AG04450 (cell line): ENCODE measurements around the gene SP100. TPM values are rescaled to one million over a fixed set of nuclear protein-coding genes. Genes with fewer than 3 reads are reported as not detected.

Experiments used
- CTCF ChIA-PET: fragments of 300-600, 350-600 bp; formaldehyde crosslinking; extraction: SDS; loops from one replicate; lab custom pipeline; 2022; ENCODE audit warnings: antibody characterized with exemption, inconsistent platforms; lab: Charles Lee
- POLR2A ChIA-PET: fragments of 350-600 bp; formaldehyde crosslinking; extraction: SDS; loops from one replicate; lab custom pipeline; 2021; ENCODE audit warnings: antibody characterized with exemption, inconsistent platforms; lab: Yijun Ruan, JAX
- DNase-seq: peaks from one replicate; pipeline ENCODE4 v3.0.0-alpha.2; 2011; ENCODE audit warnings: low read depth, low spot score
- H3K27ac ChIP-seq: one replicate; pipeline ENCODE4 v1.5.1; 2012; ENCODE audit warnings: low read depth, low read length, control low read depth
- H3K27me3 ChIP-seq: one replicate; pipeline ENCODE4 v1.6.0; 2012; ENCODE audit warnings: low read length; ENCODE audit not compliant: control insufficient read depth, insufficient read depth
- H3K4me3 ChIP-seq: 2 replicates; pipeline ENCODE4 v1.5.1; 2011; ENCODE audit warnings: mild to moderate bottlenecking, low read depth, low read length, control low read depth
- H3K9me3 ChIP-seq: 2 replicates; pipeline ENCODE4 v1.5.1; 2012; ENCODE audit warnings: low read length; ENCODE audit not compliant: control insufficient read depth, insufficient read depth
- polyA plus RNA-seq: library from polyadenylated mRNA; depleted of rRNA; stranded (reverse); fragments of >200 nt; gene quantifications from 2 replicates; pipeline ENCODE4 v1.2.3, GENCODE V29; 2011
- TF ChIP-seq, protein P1 (sequence below): IDR thresholded peaks from 2 replicates; pipeline ENCODE4 v1.5.1; 2011; ENCODE audit warnings: low read depth, low read length, control low read depth, inconsistent platforms

The SP100 gene
- polyA plus RNA-seq, 1 experiment, result 71.2 TPM

- POLR2A ChIA-PET, result no interaction called here
- no peak for DNase-seq
- TF ChIP-seq, protein P1, sequence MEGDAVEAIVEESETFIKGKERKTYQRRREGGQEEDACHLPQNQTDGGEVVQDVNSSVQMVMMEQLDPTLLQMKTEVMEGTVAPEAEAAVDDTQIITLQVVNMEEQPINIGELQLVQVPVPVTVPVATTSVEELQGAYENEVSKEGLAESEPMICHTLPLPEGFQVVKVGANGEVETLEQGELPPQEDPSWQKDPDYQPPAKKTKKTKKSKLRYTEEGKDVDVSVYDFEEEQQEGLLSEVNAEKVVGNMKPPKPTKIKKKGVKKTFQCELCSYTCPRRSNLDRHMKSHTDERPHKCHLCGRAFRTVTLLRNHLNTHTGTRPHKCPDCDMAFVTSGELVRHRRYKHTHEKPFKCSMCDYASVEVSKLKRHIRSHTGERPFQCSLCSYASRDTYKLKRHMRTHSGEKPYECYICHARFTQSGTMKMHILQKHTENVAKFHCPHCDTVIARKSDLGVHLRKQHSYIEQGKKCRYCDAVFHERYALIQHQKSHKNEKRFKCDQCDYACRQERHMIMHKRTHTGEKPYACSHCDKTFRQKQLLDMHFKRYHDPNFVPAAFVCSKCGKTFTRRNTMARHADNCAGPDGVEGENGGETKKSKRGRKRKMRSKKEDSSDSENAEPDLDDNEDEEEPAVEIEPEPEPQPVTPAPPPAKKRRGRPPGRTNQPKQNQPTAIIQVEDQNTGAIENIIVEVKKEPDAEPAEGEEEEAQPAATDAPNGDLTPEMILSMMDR, result no peak
- peaks cover 24% of the 10 kb centered on the region for H3K9me3 ChIP-seq
- no peak overlapping the region for H3K4me3 ChIP-seq
- CTCF ChIA-PET, result no interaction called here
- no peaks in the 10 kb centered on the region for H3K27me3 ChIP-seq
- no peak overlapping the region for H3K27ac ChIP-seq
These were observed 109.7 kb downstream of the SP100 start for GRCh38 chr2:230525682-230526081.

DNA sequence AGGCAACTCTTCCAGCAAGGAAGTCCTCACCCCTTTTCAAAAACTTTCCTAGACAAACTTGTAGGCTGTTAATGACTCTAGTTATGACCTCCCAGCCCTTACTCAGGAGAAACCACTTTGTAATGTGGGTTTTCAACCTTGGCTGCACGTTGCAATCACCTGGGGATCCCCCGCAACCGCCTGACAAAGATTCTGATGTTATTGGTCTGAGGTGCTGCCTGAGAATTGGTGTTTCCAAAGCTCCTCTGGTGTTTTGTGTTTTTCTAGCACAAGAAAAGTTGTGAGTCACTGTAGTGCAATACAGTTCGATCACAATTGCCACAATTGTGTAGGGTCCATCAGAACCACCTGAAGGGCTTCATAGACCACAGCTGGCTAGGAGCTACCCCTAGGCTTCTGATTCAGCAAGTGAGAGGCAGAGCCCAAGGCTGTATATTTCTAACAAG lies 121.6 kb downstream of the SP100 start:
- Histone ChIP-seq H3K27ac (no peak overlapping the region), H3K27me3 (no peaks in the 10 kb centered on the region), H3K9me3 (no peaks in the 10 kb centered on the region), H3K4me3 (no peak overlapping the region)
- TF ChIP-seq, protein P1, result no peak
- DNase-seq, result no peak
- ChIA-PET POLR2A (no interaction called here), CTCF (no interaction called here)

DNA sequence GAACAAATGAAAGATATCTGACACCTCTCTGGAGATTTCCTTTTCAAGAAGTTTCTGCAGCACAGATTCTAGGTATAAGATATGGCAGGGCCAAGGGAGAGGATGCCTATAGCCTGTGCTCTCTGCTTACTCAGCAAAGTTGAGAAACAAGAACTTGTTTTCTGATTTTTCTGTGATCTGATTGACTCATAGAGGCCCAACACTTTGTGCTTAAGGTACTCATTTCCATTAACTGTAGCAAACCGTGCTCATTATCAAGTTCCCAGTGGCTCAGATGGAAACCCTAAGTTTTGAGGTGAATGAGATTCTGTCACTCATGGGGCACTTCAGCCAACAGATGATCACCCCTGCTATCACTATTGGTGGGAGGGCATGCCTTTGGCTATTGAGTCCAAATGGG lies 124.3 kb downstream of the SP100 start:
- POLR2A ChIA-PET, result no interaction called here
- no peak overlapping the region for H3K27ac ChIP-seq
- H3K4me3 ChIP-seq, result no peak overlapping the region
- TF ChIP-seq, protein P1, result no peak
- no peak for DNase-seq
- H3K9me3 ChIP-seq, result no peaks in the 10 kb centered on the region
- CTCF ChIA-PET, result no interaction called here
- H3K27me3 ChIP-seq, result no peaks in the 10 kb centered on the region

GRCh38 chr2:230541934-230542380 lies 126.0 kb downstream of the SP100 start:
- no peak overlapping the region for H3K27ac ChIP-seq
- H3K9me3 ChIP-seq, result no peaks in the 10 kb centered on the region
- POLR2A ChIA-PET, result no interaction called here
- H3K27me3 ChIP-seq, result no peaks in the 10 kb centered on the region
- DNase-seq, result no peak
- CTCF ChIA-PET, result no interaction called here
- TF ChIP-seq, protein P1, result no peak
- H3K4me3 ChIP-seq, result no peak overlapping the region

GRCh38 chr2:230542751-230543150 lies 126.8 kb downstream of the SP100 start:
- TF ChIP-seq, protein P1, result no peak
- DNase-seq, result no peak
- POLR2A ChIA-PET, result no interaction called here
- no peaks in the 10 kb centered on the region for H3K9me3 ChIP-seq
- CTCF ChIA-PET, result no interaction called here
- no peak overlapping the region for H3K4me3 ChIP-seq
- no peak overlapping the region for H3K27ac ChIP-seq
- no peaks in the 10 kb centered on the region for H3K27me3 ChIP-seq
